Measurements from ENCODE around the gene CCDC91.

GRCh38 chr12:28303192-28303591 lies 112.9 kb downstream of the CCDC91 start:
- TF ChIP-seq, protein P1, sequence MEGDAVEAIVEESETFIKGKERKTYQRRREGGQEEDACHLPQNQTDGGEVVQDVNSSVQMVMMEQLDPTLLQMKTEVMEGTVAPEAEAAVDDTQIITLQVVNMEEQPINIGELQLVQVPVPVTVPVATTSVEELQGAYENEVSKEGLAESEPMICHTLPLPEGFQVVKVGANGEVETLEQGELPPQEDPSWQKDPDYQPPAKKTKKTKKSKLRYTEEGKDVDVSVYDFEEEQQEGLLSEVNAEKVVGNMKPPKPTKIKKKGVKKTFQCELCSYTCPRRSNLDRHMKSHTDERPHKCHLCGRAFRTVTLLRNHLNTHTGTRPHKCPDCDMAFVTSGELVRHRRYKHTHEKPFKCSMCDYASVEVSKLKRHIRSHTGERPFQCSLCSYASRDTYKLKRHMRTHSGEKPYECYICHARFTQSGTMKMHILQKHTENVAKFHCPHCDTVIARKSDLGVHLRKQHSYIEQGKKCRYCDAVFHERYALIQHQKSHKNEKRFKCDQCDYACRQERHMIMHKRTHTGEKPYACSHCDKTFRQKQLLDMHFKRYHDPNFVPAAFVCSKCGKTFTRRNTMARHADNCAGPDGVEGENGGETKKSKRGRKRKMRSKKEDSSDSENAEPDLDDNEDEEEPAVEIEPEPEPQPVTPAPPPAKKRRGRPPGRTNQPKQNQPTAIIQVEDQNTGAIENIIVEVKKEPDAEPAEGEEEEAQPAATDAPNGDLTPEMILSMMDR (IDR thresholded peaks at IDR 0.05), result no peak
- no peak for TF ChIP-seq POLR2A (IDR thresholded peaks at IDR 0.05)
